ENCODE results near the gene UROC1.

The UROC1 gene

DNA sequence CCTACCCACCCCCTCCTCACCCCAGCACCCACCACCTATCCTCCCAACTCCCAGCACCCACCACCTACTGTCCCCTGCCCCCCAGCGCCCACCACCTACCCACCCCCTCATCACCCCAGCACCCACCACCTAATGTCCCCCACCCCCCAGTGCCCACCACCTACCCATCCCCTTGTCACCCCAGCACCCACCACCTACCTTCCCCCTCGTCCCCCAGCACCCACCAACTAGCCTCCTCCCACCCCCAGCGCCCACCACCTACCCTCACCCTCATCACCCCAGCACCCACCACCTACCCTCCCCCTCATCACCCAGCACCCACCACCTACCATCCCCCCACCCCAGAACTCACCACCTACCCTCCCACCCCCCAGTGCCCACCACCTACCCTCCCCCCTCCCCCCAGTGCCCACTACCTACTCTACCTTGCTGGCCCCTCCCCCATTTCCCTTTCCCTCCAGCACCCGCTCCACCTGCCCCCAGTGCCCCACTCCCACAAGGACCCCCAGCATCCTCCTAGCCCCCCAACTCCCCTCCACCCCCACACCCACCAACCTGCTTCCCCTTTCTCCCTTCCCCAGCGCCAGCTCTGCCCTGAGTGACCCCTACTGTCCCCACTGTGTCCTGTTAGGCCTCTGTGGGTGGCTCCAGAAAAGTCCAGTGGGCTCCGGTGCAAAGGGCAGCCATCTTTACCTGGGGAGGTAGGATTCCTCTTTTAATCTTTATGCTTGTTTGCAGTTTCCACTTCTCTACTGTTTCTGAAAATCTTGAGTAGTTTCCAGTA is 1.2 kb downstream of the UROC1 start:
- no peak for DNase-seq (ENCODE audit: low spot score)

GRCh38 chr3:126515066-126515706 is 2.4 kb downstream of the UROC1 start:
- DNase-seq (ENCODE audit: low spot score), result no peak

DNA sequence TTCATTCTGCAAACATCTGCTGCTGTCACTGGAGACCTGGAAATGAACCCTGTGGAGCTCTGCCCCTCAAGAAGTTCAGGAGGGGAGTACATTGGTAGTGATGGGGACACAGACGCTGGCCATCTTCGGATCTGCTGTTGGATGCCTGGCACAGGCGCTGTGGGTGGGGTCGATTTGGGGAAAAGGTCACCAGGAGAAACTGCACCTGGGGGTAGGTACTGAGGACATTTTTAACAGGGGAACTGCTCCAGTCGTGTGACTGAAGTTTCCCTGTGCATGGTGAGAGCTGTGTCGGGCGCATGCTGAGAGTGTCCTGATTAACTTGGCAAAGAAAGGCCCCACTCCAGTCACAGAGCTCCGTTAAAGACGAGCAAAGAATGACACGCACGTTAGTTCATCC is 3.4 kb downstream of the UROC1 start:
- DNase-seq (ENCODE audit: low spot score), result peak; percentile 20

- peak; percentile 14 for DNase-seq (ENCODE audit: low spot score)
Measured at GRCh38 chr3:126512916-126513650, 4.5 kb downstream of the UROC1 start.

DNA sequence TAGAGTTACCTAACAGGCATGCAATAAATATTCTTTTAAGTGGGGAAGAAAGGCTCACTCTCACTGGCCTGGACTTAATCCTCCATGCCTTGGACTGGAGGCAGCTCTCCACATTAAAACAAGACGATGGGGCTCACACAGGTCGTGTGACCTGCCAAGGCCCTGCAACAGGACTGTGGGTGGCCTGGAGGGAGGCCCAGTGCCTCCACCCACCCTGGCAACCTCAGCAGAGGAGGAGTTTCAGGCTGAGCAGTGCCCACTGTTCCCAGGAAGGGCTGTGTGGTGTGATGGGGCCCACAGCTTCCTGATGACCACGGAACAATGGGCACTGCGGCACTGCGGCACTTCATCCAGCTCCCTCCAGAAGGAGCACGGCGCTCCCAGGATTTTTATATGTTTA is 5.5 kb downstream of the UROC1 start:
- peak; percentile 54 for DNase-seq (ENCODE audit: low spot score)

DNA sequence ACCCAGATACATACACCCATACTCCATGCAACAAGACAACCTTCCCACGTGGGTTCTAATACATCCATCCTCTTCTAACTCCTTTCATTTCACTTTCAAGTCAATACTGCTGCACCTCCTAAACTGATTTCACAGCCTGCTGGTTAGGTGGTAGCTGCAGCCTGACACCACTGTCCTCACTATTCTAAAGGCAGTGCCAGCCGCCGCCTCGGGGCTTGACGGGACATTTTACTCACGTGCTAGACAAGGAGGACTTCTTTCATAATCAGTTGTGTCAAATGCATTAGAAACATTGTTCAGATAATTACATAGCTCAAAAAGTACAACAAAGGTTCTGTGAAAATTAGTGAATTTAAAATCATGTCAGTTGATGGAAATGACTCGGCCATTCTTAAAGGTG is 6.3 kb downstream of the UROC1 start:
- no peak for DNase-seq (ENCODE audit: low spot score)

DNA sequence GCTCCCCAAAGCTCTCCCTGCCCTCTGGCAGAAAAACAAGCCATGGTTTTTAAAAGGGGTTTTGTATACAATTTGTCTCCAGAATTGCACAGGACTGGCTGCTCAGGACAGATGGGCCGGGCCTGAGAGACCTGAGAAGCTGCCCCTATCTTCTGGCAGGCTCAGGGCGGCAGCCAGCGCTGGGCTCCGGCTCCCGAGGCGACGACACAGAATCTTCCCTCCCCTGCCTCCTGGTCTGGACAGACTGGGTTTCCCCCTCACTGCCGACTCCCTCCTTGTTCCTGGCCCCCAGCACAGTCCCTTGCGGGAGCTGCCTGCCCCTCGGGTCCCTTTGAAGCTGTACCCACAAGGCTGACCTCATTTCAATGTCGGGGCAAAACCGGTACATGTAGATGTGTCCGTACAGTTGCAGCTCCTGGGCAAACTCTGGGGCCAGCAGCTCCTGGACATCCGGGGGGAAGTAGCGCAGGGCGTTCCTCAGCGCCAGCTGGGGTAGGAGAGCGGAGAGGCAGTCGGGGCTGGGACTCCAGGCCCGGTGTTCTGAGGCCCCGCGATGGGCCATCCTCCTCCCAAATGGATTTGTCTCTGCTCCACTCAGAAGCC is 7.2 kb downstream of the UROC1 start:
- no peak for DNase-seq (ENCODE audit: low spot score)

DNA sequence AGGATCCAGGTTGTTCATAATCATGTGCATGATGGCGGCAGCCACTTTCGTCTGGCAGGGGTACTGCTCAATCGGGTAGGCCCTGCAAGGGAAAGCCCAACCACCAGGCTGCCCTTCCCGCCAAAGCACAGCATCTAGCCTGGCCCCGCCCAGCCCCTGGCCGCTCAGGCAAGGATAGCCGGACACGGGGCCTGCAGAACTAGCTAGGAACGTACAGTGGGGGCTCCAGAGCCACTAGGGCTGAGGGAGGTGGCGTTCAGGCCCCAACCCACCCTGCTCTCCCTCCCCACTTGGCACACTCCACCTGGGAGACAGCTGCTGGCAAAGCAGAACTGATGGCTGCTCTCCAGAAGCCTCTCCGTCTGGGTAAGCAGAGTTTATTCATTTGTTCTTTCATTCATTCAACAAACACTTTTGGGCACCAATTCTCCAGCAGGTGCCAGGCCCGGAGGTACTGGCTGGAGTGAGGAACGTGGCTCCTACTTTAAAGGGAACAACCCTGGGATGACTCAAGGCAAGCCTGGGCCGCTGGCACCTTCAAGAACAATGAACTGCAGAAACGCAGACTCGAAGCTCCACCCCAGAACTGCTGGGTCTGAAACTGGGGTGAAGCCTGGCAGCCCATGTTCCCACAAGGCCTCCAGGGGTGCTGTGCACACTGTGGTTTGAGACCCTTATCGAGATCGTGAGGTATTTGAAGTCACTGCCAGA is 7.8 kb downstream of the UROC1 start:
- DNase-seq (ENCODE audit: low spot score), result no peak

- DNase-seq (ENCODE audit: low spot score), result no peak
Measured at GRCh38 chr3:126508564-126508964, 9.0 kb downstream of the UROC1 start.

DNA sequence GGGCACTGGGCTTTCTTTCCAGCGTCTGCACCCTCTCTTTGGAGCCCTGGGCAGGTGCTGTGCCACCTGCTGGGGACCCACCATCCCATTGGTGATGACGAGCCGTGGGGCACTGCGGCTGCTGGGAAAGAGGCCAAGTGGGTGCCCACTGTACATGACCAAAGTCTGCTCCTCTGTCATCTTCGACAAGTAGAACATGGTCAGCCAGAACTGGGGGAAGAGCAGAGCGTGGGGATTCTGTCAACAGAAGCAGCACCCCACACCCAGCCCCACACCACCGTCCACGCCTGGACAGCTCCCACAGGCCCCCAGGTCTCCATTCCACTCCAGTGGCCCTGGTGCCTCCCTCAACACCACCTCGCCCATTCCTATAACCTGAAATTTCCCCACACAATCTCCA is 9.7 kb downstream of the UROC1 start:
- DNase-seq (ENCODE audit: low spot score), result no peak

GRCh38 chr3:126503701-126504100 is 13.9 kb downstream of the UROC1 start:
- DNase-seq (ENCODE audit: low spot score), result no peak

- DNase-seq (ENCODE audit: low spot score), result no peak
Measured at GRCh38 chr3:126502656-126503055, 14.9 kb downstream of the UROC1 start.

DNA sequence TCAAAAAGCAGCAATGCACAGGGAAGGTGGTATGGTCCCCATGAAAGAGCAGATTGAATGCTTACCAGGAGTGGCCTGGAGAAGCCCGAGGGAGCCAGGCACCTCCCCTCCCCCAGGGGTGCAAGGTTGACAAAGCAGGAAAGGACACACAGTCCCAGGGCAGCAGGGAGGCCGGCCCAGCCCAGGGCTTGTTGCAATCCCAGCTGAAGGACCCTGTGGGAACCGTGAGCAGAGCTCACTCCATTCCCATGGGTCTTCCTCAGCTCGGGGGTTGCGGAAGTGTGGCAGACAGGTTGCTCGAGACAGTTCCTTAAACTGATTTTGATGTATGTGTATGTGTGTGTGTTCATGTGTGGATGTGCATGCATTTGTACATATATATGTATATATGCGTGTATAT is 15.8 kb downstream of the UROC1 start:
- no peak for DNase-seq (ENCODE audit: low spot score)

DNA sequence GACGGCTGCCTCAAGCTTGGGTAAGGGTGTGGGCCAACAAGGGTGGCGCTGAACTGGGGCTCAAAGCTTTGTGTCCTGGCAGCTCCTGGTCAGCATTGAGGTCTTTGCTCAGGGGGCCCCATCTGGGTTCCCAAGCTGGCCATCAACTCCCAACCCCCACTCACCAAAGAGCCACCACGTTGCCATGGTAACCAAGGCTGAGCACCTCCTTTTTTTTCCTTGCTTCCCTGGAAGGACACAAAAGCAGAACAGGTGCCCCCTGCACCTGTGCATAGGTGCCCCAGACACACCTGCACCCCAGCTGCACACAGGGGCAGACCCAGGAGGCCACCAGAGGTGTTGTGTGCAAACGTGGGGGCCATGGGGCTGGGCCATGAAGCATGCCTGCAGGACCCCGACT is 16.5 kb downstream of the UROC1 start:
- DNase-seq (ENCODE audit: low spot score), result no peak

DNA sequence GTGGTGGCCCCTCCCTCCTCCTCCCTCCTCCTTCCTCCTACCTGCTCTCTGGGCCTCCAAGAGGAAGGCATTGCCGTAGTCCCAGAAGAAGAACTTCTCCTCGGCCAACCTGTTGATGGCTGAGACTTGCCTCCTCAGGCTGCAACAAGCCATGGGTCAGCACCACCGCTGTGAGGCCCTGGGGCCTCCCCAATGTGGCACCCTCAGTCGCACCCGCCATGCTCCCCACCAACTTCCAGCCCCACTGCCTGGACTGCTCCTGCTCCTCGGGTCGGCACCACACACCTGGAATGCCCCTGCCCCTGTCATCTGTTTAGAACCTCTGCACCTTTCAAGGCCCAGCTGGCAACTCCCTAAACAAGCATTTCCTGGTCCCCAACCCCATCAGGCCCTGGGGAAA is 17.6 kb downstream of the UROC1 start:
- DNase-seq (ENCODE audit: low spot score), result no peak

DNA sequence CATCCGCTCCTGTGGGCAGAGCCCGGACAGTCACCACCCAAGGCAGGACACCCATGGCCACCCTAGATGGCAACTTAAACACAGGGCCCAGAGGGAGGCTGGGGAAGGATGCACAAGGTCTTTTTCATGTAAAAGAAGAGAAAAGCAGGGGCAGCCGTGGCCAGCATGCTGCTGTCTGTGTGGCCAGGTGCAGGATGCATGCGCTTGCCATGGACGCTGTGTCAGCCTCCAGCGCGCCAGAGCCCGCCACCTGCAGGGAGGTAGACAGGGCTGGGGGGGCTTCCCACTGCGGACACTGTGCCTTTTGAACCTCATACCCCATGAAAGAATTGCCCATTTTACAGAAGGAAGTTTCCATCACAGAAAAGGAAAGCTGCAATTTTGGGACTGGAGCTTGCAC is 18.2 kb downstream of the UROC1 start:
- DNase-seq (ENCODE audit: low spot score), result no peak

DNA sequence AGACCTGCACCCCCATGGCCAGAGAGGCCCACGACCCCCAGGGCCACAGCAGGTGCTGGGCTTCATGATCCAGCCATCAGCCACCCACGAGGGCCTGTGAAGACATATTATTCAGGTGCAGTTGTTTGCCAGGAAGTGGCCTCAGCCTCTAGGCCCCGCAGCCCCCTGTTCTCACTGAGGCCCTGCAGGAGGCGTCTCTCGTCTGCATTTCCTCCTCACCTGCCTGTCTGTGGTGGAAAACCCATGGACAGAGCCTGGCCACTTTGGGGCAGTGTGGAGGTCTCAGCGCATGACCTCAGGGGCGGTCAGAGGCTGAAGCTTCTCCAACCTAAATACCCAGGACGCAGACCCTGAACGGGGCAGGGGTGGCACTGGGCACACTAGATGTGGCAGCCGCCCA is 18.6 kb downstream of the UROC1 start:
- no peak for DNase-seq (ENCODE audit: low spot score)

GRCh38 chr3:126498461-126498860 is 19.1 kb downstream of the UROC1 start:
- DNase-seq (ENCODE audit: low spot score), result no peak

DNA sequence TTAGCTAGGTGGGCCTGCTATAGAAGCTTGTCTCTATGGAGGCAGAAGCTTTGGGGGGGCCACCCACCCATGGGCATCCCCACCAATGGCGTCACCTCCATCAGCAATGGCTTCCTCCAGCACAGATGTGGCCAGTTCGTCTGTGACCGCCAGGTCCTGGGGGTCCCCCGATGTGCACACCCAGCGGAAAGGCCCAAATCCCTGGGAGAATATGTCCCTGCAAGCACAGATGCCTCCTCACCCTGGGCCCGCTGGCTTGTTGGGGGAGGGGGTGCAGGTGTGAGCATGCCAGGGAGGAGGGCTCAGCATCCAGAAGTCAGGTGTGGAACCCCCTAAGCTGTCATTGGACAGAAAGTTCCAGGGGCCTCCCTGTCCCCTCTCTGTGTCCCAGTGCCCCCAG is 19.6 kb downstream of the UROC1 start:
- no peak for DNase-seq (ENCODE audit: low spot score)

GRCh38 chr3:126496894-126497850 is 20.4 kb downstream of the UROC1 start:
- no peak for DNase-seq (ENCODE audit: low spot score)

DNA sequence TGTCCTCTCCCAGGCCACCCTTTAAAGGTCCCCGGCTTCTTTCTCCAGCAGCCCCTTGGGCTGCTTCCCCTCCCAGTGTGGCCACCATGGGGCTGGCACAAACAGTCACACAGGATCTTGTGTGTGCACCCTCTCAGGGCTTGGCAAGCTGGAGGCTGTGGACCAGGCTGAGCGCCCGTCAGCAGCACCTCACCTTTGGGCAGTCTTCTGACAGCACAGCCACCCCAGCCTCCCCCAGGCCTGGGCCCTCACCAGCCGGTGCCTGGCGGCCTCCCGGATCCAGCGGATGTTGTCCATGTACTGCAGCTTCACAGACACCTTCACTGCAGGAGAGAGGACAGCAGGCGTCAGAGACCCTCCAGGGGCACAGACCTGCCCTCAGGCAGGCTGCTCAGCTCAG is 21.8 kb downstream of the UROC1 start:
- no peak for DNase-seq (ENCODE audit: low spot score)
